GM12865 (cell line): ENCODE measurements around the gene DESI1.

Source experiments
- DNase-seq: peaks from one replicate; pipeline ENCODE4 v3.0.0; 2010; ENCODE audit warnings: low read depth
- H3K4me3 ChIP-seq: 2 replicates; pipeline ENCODE4 v1.5.1; 2011; ENCODE audit warnings: mild to moderate bottlenecking, low read depth, low read length, control low read depth
- TF ChIP-seq, protein P1 (sequence below): IDR thresholded peaks from 2 replicates; pipeline ENCODE4 v1.5.1; 2011; ENCODE audit warnings: low read length, control low read depth, low read depth, inconsistent platforms; ENCODE audit not compliant: insufficient read depth; ENCODE audit errors: missing control alignments

Gene DESI1

DNA sequence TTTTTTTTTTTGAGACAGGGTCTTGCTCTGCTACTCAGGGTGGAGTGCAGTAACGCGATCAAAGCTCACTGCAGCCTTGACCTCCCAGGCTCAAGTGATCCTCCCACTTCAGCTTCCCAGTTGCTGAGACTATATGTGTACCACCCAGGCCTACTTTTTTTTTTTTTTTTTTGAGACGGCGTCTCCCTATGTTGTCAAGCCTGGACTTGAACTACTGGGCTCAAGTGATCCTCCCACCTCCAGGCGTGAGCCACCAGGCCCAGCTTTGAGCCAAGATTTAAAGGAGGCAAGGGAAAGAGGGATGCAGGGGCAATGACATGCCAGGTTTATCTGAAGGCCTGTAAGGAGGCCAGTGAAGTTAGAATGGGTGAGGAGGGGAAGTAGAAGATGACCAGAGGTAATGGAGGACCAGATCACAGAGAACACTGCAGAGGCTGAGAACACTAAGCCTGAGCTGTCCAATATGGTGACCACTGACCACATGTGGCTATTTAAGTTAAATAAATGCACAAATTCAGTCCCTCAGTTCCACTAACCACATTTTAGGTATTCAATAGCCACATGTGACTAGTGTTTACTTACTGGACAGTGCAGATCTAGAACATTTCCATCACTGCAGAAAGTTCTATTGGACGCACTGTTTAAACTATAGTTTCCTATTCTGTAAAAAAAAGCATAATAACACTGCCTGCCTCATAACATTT, 8.1 kb downstream of the DESI1 start:
- DNase-seq, result no peak
- no peak overlapping the region for H3K4me3 ChIP-seq
- TF ChIP-seq, protein P1, sequence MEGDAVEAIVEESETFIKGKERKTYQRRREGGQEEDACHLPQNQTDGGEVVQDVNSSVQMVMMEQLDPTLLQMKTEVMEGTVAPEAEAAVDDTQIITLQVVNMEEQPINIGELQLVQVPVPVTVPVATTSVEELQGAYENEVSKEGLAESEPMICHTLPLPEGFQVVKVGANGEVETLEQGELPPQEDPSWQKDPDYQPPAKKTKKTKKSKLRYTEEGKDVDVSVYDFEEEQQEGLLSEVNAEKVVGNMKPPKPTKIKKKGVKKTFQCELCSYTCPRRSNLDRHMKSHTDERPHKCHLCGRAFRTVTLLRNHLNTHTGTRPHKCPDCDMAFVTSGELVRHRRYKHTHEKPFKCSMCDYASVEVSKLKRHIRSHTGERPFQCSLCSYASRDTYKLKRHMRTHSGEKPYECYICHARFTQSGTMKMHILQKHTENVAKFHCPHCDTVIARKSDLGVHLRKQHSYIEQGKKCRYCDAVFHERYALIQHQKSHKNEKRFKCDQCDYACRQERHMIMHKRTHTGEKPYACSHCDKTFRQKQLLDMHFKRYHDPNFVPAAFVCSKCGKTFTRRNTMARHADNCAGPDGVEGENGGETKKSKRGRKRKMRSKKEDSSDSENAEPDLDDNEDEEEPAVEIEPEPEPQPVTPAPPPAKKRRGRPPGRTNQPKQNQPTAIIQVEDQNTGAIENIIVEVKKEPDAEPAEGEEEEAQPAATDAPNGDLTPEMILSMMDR, result no peak

DNA sequence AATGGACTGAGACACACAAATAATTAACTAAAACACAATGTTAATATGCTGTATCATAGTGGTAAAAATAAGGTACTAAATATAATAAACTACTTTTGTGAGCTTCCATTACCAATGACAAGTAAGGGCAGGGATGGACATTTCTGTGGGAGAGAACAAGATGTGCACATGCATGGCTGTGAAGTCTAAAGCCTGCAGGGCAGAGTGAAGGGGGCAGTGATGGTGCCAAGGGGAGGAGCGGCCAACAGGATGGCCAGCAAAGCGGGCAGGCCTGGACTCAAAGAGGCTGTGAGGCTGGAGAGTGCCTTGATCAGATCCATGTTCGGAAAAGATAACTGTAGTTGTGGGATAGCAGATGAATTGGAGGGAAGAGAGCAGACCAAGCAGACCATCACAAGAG, 12.5 kb downstream of the DESI1 start:
- H3K4me3 ChIP-seq, result no peak overlapping the region
- no peak for DNase-seq
- TF ChIP-seq, protein P1, result no peak

DNA sequence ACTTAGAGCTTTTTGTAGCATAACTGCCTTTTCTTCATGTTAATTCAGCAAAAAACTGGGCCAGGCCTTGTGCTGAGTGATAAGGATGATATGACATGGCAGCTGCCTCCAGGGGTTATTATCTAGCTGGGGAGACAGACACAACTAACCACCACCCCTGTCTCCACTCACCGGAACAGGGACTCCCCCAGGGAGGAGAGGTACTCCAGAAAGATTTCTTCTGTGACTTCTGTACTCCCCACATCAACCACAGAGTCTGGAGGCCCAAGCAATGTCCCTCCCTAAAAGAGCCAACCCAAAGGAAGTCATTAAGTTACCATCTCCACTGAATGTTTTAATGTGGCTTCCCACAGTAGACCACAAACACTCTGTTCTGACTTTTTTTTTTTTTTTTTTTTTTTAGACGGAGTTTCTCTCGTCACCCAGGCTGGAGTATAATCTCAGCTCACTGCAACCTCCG, 16.9 kb downstream of the DESI1 start:
- TF ChIP-seq, protein P1, result no peak
- peak; percentile 91 for DNase-seq

DNA sequence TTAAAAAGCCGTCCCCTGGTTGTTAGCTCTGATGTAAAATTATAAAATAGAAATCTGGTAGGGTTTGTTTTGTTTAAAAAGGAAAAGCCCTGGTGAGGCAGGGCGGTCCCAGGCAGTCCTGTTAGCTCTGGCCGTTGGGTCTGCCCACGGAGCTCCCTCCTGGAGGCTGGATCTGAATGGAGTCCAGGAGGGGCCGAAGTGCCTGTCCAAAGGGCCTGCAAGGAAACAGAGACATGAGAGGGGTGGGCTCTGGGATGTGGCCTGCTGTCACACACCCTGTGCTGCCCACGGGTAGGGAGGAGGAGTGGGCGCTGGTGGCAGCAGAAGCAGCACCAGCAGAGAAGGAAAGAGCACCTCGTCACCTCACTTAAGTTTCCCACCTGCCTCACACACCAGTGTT, 19.9 kb downstream of the DESI1 start:
- TF ChIP-seq, protein P1, result no peak
- H3K4me3 ChIP-seq, result no peak overlapping the region
- no peak for DNase-seq

More for the DNA sequence above, 16.9 kb downstream of the DESI1 start:
- H3K4me3 ChIP-seq, result no peak overlapping the region

DNA sequence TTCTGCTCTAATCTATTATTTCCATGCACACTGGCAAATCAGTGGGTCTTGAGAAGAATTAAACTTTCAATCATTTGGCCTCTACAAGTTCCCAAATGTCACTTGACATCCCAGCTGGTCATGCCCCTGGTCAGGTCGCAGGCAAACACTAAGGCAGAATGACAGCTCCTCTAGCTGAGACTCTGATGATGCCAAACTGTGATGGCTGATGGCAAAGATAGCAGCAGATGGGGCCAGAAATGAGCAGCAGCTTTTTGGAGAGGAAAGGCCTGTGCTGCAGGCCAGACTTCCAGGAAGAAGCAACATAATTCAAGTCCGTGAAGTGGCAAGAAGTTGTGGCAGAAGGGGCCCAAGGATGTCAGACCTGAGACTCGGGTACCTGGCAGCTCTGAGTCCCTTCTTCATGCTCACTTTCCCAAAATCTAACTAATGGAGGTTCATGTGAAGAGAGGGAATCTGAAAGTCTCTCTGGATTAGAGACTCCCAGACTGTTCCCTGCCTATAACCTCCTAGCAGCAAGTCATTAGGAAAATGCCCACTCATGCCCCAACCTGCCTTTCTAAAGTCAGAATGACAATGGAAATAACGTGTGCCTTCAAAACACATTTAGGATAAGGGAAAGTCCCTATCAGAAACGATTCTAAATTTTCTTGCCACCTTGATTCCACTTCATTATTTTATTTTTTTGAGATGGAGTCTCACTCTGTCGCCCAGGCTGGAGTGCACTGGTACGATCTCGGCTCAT, 21.8 kb downstream of the DESI1 start:
- TF ChIP-seq, protein P1, result no peak
- no peak for DNase-seq
- H3K4me3 ChIP-seq, result no peak overlapping the region

DNA sequence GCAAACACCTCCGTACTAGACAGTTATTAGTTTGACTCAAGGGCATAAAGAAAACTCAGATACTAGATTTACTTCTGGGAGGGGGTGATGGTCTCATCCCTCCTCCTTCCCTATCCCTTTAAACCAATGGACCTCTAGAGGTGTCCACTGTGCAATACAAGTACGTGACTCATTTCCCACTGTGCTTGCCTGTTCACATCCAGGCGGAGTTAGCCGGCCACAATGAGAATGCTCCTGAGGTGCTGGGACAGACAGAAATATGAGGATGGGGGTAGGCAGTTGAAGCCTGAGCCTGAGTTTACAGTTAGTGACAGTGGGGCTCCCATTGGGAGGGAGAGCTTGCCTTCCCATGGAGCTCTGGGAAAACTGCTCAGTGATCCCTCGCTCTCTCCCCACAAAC, 22.8 kb downstream of the DESI1 start:
- DNase-seq, result no peak
- TF ChIP-seq, protein P1, result no peak
- H3K4me3 ChIP-seq, result no peak overlapping the region
